Measurements from ENCODE around the gene ZBED4. TPM values are rescaled to one million over a fixed set of nuclear protein-coding genes. Genes with fewer than 3 reads are reported as not detected.

The ZBED4 gene
- total RNA-seq, 1 experiment from 2014 or later, result 29.2 TPM

- TF ChIP-seq CBFB (CRISPR knock-in tag; IDR thresholded peaks at IDR 0.05; ENCODE audit: low read depth), result no peak
- no peak for TF ChIP-seq MLX (CRISPR knock-in tag; IDR thresholded peaks at IDR 0.05)
- no peak for TF ChIP-seq ZNF512 (CRISPR knock-in tag; IDR thresholded peaks at IDR 0.05; ENCODE audit: borderline replicate concordance)
- no peak for TF ChIP-seq USF1 (CRISPR knock-in tag; IDR thresholded peaks at IDR 0.05)
- no peak for TF ChIP-seq PRDM15 (CRISPR knock-in tag; IDR thresholded peaks at IDR 0.05)
- TF ChIP-seq FOXJ3 (CRISPR knock-in tag; IDR thresholded peaks at IDR 0.05; ENCODE audit: borderline replicate concordance), result no peak
- no peak for TF ChIP-seq HMGXB4 (CRISPR knock-in tag; IDR thresholded peaks at IDR 0.05)
- no peak for TF ChIP-seq ZNF219 (CRISPR knock-in tag; IDR thresholded peaks at IDR 0.05; ENCODE audit: borderline replicate concordance)
- TF ChIP-seq SP1 (CRISPR knock-in tag; conservative IDR thresholded peaks at IDR 0.05), result no peak
- no peak for TF ChIP-seq JUN (CRISPR knock-in tag; IDR thresholded peaks at IDR 0.05)
- TF ChIP-seq SMAD3 (CRISPR knock-in tag; IDR thresholded peaks at IDR 0.05; ENCODE audit: borderline replicate concordance), result no peak
- no peak for TF ChIP-seq AFF4 (CRISPR knock-in tag; IDR thresholded peaks at IDR 0.05; ENCODE audit: borderline replicate concordance)
Measured at GRCh38 chr22:49907807-49908206, 54.2 kb downstream of the ZBED4 start (continued).

- no peak overlapping the region for H3K27ac Mint-ChIP-seq
- CTCF ChIA-PET, result no interaction called here
- ATAC-seq (no peak), DNase-seq (ENCODE audit: low spot score) (no peak)
- H3K9me3 Mint-ChIP-seq, result no peaks in the 10 kb centered on the region
- H3K27me3 Mint-ChIP-seq (ENCODE audit: low read depth), result no peaks in the 10 kb centered on the region
- no peak overlapping the region for H3K4me3 Mint-ChIP-seq
- no peaks in the 10 kb centered on the region for H3K4me1 Mint-ChIP-seq
- H3K36me3 Mint-ChIP-seq, result peaks cover 19% of the 10 kb centered on the region
- TF ChIP-seq PRDM15 (CRISPR knock-in tag; IDR thresholded peaks at IDR 0.05), result no peak
- POLR2A ChIA-PET, result no interaction called here
Measured at GRCh38 chr22:49909476-49910205, 56.0 kb downstream of the ZBED4 start.
